DMS 273 (cell line): Measurements from ENCODE around the gene PUS1.
"Not testable (repeated sequence)": the region's sequence is repeated elsewhere in the genome, so short reads cannot be mapped to it uniquely, and the experiment has no call there.

Experiments
- DNase-seq: peaks from one replicate; lab custom pipeline; 2025; ENCODE audit not compliant: unreplicated experiment; lab: John Stamatoyannopoulos, UW

PUS1 gene

DNA sequence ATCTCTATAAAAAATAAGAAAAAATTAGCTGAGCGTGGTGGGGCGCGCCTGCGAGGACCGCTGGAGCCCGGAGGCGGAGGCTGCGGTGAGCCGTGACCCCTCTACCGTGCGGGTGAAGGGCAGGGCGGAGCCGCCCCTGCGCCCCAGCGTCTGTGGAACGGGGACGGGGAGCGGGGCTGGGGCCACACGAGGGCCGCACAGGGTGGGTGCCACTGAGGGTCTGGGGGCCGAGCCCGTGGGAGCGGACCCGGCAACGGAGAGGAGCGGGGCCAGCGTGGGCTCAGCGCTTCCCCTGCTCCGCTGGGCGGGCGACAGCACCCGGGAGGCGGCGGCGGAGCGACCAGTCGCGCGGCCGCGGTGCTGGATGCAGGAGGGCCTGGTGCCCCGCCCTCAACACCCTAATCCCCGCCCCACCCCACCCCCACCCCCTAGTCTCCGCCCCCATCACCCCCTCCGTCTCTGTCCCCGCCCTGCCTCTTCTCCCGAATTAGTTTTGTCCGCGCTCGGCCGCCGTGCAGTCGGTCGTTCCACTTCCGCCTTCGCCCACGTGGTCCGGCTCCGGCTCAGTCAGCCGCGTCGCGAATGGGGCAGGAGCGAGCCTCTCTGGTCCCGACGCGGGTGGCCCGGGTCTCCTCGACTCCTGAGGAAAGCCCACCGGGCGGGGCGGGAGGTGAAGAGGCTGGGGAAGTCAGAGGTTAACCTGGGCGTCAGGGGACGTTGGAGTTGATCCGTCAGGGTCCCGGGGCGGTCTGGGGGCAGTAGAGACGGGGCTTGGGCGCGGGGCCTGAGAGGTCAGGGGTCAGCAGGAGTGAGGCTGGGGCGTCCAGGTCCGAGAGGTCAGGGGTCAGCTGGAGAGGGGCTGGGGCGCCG is at the start of gene PUS1:
Gene PUS1, plus strand, starts transcription at position 566 of the 870 bp plus-strand sequence. CDS start 447 bp downstream, outside the sequence.
- peak; percentile 93 for DNase-seq

DNA sequence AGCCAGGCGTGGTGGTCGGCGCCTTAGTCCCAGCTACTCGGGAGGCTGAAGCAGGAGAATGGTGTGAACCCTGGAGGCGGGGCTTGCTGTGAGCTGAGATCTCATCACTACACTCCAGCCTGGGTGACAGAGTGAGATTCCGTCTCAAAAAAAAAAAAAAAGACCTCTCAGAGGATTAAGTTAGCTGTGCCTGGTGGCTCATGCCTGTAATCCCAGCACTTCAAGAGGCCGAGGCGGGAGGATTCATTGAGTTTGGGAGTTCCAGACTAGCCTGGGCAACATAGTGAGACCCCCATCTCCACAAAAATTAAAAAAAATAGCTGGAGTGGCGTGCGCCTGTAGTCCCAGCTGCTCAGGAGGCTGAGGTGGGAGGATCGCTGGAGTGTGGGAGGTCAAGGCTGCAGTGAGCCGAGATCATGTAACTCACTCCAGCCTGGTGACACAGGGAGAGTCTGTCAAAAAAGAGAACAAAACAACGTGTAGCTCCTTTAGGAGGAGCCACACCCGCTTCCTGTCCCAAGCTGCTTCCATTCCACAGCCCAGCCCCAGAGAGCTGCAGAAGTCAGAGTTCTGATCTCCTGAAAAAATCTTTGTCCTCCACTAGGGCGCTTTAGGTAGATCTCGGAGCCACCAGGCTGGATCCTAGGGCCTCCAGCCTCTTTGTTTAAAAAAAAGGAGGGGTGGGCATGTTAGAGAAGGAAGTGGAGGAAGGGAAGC is 46.1 kb upstream of the PUS1 start:
- no peak for DNase-seq

DNA sequence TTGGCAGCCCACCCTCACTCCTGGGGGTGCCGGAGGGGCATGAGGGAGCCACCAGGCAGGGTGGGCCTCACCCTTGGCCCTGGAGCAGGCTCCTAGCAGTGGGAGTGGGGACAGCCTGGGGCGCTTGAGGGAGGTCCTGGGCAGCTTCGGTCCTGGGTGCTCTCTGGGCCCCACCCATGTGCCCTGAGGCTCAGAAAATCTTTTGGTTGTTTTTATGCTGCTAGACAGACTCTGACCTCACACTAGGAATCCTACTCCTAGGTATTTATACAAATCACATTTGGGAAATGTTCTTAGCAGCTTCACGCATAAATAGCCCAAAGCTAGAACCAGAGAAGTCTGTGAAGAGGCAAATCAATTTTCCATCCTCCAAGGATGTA is 45.6 kb upstream of the PUS1 start:
- no peak for DNase-seq

- DNase-seq = not testable (repeated sequence)
Observed at GRCh38 chr12:131885076-131885475, 44.0 kb upstream of the PUS1 start.

GRCh38 chr12:131885543-131886057 is 43.5 kb upstream of the PUS1 start:
- DNase-seq = no peak

GRCh38 chr12:131891722-131892121 is 37.4 kb upstream of the PUS1 start:
- DNase-seq = not testable (repeated sequence)

- no peak for DNase-seq
Observed at GRCh38 chr12:131892711-131893604, 36.1 kb upstream of the PUS1 start.

DNA sequence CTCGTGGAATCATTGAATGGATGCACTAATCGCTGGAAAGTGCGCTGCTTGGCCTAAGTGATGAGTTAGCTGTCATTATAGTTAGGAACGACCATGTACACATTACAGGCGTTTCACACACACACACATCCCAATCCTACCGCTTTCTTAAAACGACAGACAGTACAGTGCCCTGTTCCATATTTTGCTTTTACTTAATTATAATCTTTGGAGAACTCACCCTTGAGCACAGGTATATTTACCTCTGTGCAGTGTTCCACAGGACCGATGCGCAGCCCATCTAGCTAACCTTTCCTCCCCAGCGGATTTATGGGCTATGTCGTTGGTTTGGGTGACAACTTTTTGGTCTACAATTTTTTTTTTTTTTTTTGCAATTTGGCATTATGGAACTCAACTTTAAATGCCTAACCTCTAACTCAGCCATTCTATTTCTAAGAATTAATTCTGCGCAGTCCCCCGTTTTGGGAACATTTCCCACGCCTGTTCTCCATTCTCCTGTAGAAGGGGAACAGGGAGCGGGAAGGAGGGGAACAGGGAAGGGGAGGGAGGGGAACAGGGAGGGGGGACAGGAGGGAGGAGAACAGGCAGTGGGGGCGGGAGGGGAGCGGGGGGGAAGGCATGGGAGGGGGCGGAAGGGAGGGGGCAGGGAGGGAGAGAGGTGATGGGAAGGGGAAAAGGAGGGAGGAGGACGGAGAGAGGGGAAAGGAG is 35.3 kb upstream of the PUS1 start:
- DNase-seq = no peak

- DNase-seq = peak; percentile 94
Observed at GRCh38 chr12:131894313-131894860, 34.7 kb upstream of the PUS1 start, which contains the start of gene ULK1. Gene ULK1, plus strand, starts transcription at chr12:131894622. Its CDS starts 380 bp downstream, at chr12:131895002.

DNA sequence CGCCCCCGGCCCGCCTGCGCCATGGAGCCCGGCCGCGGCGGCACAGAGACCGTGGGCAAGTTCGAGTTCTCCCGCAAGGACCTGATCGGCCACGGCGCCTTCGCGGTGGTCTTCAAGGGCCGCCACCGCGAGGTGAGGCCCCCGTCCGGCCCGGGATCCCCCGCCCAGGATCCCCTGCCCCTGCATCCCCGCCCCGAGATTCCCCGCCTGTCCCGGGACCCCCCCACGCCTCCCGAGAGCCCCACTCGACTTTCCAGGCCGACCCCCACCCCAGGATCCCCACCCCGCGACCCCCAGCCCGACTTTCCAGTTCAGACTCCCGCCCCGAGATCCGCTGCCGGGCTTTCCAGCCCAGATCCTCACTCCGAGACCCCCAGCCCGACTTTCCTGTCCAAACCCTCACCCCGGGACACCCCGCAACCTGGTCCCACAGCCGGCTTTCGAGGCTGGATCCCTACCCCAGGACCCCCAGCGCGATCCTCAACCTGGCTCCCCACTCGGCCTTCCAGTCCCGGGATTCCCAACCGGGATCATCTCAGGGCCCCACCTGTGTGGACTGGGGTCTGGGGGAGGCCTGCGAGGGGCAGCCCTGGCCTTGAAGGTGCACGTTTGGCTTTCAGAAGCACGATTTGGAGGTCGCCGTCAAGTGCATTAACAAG is 34.0 kb upstream of the PUS1 start:
- no peak for DNase-seq

- DNase-seq = no peak
Observed at GRCh38 chr12:131895640-131896079, 33.4 kb upstream of the PUS1 start.

DNA sequence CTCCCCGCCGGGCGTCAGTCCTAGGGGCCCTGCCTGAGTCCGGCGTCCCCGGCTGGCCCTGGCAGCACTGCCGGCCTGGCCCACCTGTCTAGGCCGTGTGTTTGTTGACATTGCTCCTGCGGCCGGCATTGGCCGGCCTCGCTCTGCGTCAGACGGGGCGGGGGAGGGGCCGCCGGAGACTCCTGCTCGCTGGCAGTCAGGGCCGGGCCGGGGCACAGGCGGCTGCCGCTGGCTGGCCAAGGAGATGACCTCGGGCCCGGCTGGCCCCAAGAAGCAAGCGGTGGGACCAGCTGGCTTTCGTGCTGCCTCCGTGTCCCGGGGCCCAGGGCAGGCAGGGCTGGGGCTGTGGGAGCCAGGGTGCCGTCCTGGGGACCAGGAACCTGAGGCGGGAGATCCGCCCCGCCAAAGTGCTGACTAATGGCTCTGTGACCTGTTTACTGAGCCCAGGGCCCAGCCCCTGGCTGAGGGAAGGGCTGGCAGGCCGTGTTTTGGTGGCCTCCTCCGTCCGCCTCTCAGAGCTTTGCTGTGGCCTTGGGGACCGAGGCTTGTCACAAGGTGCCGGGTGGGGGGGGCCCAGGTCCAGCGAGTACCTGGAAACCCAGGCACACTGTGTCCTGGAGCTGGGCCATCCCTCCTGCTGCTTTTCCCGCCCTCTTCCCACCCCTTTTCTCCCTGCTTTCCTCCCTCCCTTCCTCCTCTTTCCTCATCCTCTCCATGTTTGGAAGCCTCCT is 32.8 kb upstream of the PUS1 start:
- DNase-seq = peak; percentile 80

- DNase-seq = no peak
Observed at GRCh38 chr12:131896811-131897270, 32.2 kb upstream of the PUS1 start.

- no peak for DNase-seq
Observed at GRCh38 chr12:131897276-131897675, 31.8 kb upstream of the PUS1 start.

- peak; percentile 51 for DNase-seq
Observed at GRCh38 chr12:131897875-131898274, 31.2 kb upstream of the PUS1 start.

DNA sequence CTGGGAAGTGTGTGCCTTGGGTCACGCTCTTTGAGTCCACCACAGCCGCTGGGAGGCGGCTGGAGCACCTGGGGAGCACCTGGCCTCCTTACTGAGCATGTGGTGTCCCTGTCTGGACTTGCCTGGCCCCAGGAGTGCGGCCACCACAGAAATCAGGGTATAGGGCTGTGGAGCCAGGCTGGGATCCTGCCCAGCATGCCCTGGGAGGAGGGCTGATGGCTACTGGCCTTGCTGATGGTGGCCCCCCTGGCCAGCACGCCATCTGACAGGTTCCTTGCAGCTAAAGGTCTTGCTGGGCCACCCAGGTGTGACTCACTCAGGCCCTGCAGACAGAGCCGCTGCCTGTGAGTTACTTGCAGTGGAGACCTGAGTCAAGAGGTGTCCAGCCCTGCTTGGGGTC is 28.7 kb upstream of the PUS1 start:
- no peak for DNase-seq

DNA sequence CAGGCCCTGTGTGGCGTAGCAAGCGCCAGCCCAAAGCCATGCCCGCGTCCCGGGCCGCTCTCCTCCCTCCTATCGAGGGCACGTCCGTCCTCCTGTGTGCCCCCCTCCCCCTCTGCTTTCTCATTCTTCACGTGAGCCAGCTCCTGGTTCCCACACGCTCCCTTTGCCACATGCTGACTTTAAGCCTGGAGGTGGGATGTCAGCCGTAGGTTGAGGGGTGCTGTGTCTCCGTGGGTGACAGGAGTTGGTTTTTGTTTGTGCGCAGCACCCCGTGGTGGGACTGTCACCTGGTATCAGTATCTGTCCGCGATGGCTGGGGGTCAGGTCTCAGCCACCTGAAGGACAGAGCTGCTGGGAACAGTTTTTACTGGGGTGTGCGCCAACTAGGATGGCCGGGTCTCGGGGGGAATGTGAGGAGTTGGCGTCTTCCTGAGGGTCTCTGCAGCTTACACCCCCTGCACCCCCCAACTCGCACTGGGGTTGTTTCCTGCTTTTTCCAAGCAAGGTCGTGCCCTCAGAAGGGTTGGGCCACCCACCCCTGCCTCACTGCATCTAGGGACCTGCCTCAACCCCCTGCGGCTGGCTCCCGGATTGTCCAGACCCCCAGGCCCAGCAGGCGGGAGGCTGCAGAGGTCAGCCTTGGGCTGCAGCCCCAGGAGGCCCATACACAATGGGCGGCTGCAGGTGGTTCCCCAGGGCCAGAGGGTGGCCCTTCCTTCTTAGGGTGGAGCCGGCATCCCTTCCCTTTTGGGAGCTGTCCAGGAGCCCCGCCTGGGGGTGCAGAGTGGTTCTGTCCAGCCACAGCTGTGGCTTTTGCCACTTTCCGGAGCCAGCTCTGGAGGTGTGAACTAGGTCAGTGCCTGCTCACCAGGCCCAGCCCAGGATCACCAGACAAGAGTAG is 27.4 kb upstream of the PUS1 start:
- DNase-seq = no peak
